MCF 10A (cell line): ENCODE results near the gene HOGA1. TPM values are rescaled to one million over a fixed set of nuclear protein-coding genes. Genes with fewer than 3 reads are reported as not detected.

Experiments used
- Bru-seq: library from RNA; stranded (reverse); fragments of 400-500 nt; gene quantifications from one replicate; lab custom pipeline; 2021; lab: Mats Ljungman, UMichigan
- BruChase-seq, 2 experiments: library from RNA; stranded (reverse); fragments of 400-500 nt; gene quantifications; one replicate each; lab custom pipeline; 2021; lab: Mats Ljungman, UMichigan
- BruUV-seq: library from RNA; stranded (reverse); fragments of 400-500 nt; replicated peaks from 2 replicates; lab custom pipeline; 2021; lab: Mats Ljungman, UMichigan
- CTCF ChIA-PET: fragments of 300-600 bp; sonication (Branson Sonifier 250); formaldehyde crosslinking; extraction: SDS; loops from one replicate; lab custom pipeline; 2021; ENCODE audit warnings: antibody characterized with exemption, inconsistent platforms; lab: Yijun Ruan, JAX
- POLR2A ChIA-PET: fragments of 300-600, 350-650 bp; sonication (Branson Sonifier 250); formaldehyde crosslinking; extraction: SDS; loops from one replicate; lab custom pipeline; 2020; ENCODE audit warnings: antibody characterized with exemption, inconsistent platforms; lab: Yijun Ruan, JAX
- DNase-seq: peaks from one replicate; pipeline ENCODE4 v3.0.0-alpha.2; 2018; ENCODE audit not compliant: unreplicated experiment
- H3K27ac Mint-ChIP-seq: one replicate; pipeline ENCODE4 v1.8.0; 2022; ENCODE audit warnings: mild to moderate bottlenecking, low read depth, mixed read lengths; ENCODE audit not compliant: unreplicated experiment
- H3K27me3 Mint-ChIP-seq: one replicate; pipeline ENCODE4 v1.8.0; 2022; ENCODE audit warnings: mixed read lengths; ENCODE audit not compliant: insufficient read depth, unreplicated experiment
- H3K36me3 Mint-ChIP-seq: one replicate; pipeline ENCODE4 v1.8.0; 2022; ENCODE audit warnings: mild to moderate bottlenecking, moderate library complexity, mixed read lengths; ENCODE audit not compliant: insufficient read depth, unreplicated experiment
- H3K4me1 Mint-ChIP-seq: one replicate; pipeline ENCODE4 v1.8.0; 2022; ENCODE audit warnings: mixed read lengths; ENCODE audit not compliant: insufficient read depth, unreplicated experiment
- H3K4me3 Mint-ChIP-seq: one replicate; pipeline ENCODE4 v1.8.0; 2022; ENCODE audit warnings: mild to moderate bottlenecking, moderate library complexity, mixed read lengths; ENCODE audit not compliant: unreplicated experiment
- H3K9me3 Mint-ChIP-seq: one replicate; pipeline ENCODE4 v1.8.0; 2022; ENCODE audit warnings: mixed read lengths; ENCODE audit not compliant: unreplicated experiment
- intact Hi-C: fragments of 100-400 bp; cut with micrococcal nuclease; formaldehyde crosslinking; loops from 2 replicates; pipeline ENCODE4 v1.14.1; 2022
- long read RNA-seq: library from polyadenylated mRNA; stranded (forward); transcript quantifications from one replicate; pipeline ENCODE4 v2.0.0, GENCODE V29; 2022
- total RNA-seq: library from RNA; stranded (reverse); gene quantifications from 2 replicates; pipeline ENCODE4 v1.2.3, GENCODE V29; 2022
- TF ChIP-seq, protein P1 (sequence below): fragments of 200-600 bp; IDR thresholded peaks from one replicate; pipeline ENCODE4 v1.8.0; 2022; ENCODE audit warnings: antibody characterized with exemption, mild to moderate bottlenecking; ENCODE audit not compliant: unreplicated experiment

Gene HOGA1
- total RNA-seq (0.88 and 1.7 TPM in 2 replicates), Bru-seq, nascent RNA (percentile 30 among the genes with signal in this experiment), BruChase-seq, experiment 1, labeled RNA remaining after a 6-hour chase (percentile 46 among the genes with signal in this experiment), BruChase-seq, experiment 2, labeled RNA remaining after a 2-hour chase (percentile 40 among the genes with signal in this experiment)
- long read RNA-seq, partial matches to known transcripts: 1 of 5 reads
- long read RNA-seq, other reads (novel, unspliced or antisense): 1 of 5 reads

DNA sequence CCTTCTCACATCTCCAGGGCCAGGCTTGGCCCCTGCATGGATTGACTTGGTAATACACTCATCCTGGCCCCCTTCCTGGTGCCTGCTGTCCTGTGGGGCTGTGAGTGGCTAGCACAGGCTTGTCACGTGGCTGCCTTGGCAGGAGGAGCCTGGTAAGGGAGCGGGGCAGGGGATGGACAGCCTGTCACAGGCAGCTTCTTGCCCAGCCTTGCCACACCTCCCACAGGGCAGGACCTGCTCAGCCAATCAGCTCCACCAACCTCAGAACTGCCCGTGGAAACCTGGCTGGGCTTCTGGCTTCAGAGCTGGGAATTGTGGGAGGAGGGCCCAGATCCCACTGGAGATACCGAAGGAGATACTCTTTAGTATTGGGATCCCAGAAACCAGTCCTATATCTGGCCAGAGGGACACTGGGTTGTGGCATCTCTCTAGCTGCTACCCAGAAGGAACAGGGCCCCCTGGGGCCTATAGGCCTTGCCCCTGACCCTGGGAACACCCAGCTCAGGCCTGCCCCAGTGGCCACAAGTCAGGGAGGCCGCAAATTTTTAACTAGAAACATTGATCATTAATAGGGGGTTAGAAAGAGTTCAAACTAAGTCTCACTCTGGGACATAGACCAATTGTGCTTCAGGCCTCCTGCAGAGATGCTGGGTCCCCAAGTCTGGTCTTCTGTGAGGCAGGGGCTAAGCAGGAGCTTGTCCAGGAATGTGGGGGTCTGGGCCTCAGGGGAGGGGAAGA is at the start of gene HOGA1:
TSS of gene HOGA1 (plus strand) at position 330 of the 738 bp plus-strand sequence. CDS start at position 645, 315 bp downstream.
- TF ChIP-seq, protein P1, sequence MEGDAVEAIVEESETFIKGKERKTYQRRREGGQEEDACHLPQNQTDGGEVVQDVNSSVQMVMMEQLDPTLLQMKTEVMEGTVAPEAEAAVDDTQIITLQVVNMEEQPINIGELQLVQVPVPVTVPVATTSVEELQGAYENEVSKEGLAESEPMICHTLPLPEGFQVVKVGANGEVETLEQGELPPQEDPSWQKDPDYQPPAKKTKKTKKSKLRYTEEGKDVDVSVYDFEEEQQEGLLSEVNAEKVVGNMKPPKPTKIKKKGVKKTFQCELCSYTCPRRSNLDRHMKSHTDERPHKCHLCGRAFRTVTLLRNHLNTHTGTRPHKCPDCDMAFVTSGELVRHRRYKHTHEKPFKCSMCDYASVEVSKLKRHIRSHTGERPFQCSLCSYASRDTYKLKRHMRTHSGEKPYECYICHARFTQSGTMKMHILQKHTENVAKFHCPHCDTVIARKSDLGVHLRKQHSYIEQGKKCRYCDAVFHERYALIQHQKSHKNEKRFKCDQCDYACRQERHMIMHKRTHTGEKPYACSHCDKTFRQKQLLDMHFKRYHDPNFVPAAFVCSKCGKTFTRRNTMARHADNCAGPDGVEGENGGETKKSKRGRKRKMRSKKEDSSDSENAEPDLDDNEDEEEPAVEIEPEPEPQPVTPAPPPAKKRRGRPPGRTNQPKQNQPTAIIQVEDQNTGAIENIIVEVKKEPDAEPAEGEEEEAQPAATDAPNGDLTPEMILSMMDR: no peak
- Mint-ChIP-seq H3K36me3 (peaks cover 7% of the 10 kb centered on the region), H3K27me3 (no peaks in the 10 kb centered on the region), H3K9me3 (no peaks in the 10 kb centered on the region), H3K27ac (peak within 1 kb of the TSS; percentile 78), H3K4me3 (peak within 1 kb of the TSS; percentile 35), H3K4me1 (peaks cover 22% of the 10 kb centered on the region)
- peak; percentile 85 for DNase-seq
- ChIA-PET POLR2A (interaction anchor here (0.6 to 3.2 kb wide), 15 partner anchors 8 to 89 kb away, joined by 3 to 19 read pairs (median 4); partner anchors contain the start of genes ANKRD2 and UBTD1), CTCF (interaction anchor here (0.6 to 5.2 kb wide), 13 partner anchors 8 to 139 kb away, joined by 3 to 23 read pairs (median 3); partner anchors contain the start of gene ANKRD2)
- intact Hi-C loops: no loop called here
- no TSS peak for BruUV-seq

DNA sequence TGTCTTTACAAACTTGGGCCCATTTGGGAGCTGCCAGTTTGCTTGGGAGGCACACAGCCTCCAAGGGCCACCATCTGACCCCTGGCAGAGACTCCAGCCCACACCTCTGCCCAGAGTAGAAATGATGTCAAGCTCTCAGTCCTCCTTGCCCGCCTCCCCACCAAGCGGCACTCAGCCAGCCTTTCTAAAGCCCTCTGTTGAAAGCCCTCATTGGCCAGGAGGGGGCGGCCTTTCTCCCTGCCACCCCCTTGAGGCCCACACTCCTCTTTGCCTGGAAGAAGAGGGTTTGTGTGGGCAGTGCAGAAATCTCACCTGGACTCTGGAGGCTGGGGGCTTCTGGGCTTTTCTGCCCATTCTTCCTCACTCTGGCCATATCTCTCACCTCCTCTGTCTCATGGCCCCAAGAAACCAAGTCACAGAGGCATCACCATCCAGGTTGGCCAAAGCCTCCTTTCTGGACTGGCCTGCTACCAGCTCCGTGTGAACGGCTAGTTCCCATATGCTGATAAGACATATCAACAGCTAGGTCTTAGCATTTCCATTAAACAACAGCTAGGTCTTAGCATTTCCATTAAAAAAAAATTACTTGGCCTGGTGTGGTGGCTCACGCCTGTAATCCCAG is 49.3 kb upstream of the HOGA1 start:
- Mint-ChIP-seq H3K27me3 (no peaks in the 10 kb centered on the region), H3K4me1 (peaks cover 10% of the 10 kb centered on the region), H3K9me3 (no peaks in the 10 kb centered on the region), H3K27ac (no peak overlapping the region), H3K4me3 (no peak overlapping the region), H3K36me3 (no peaks in the 10 kb centered on the region)
- ChIA-PET POLR2A (interaction anchor here (0.8 to 1.2 kb wide), 4 partner anchors 9 to 76 kb away, joined by 3 to 4 read pairs (median 4); no protein-coding TSS in a partner anchor), CTCF (interaction anchor here (0.6 to 3.3 kb wide), 20 partner anchors 10 to 276 kb away, joined by 3 to 19 read pairs (median 4); partner anchors contain the start of genes ANKRD2 and HOGA1)
- TF ChIP-seq, protein P1: peak; percentile 56
- peak; percentile 71 for DNase-seq
- intact Hi-C loops: loop anchor here (2.0 kb wide), 1 partner anchor 18 kb away; no protein-coding TSS in a partner anchor
- BruUV-seq: no TSS peak

DNA sequence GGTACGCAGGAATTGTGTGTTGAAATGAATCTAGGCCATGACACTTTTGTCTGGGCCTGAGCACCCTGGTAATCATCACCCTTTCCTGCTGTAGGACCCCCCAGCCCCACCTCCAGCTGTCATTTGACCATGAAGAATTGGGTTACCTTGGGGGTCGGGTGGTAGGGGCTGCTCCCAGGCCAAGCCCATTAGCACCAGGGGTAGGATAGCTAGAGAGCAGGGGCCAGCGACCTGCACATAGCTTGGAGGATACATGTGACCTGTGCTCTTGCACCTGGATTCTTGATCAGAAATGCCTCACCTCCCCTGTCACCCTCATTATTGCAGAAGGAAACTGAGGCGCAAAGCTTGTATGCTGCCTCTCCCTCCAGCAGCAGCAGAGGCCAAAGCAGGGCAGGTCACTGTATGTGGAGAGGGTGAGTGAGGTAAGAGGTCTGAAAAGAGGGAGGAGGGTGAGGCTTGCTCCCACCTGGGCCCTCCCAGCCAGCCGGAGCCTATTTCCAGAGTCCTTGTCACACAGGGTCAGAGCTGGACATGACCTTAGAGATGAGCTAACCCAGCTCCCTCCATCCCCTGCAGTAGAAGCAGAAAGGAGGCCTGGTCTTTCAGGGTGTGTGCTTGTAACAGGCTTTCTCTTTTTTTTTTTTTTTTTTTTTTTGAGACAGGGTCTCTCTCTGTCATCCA is 46.9 kb upstream of the HOGA1 start:
- no peak for DNase-seq
- CTCF ChIA-PET: interaction anchor here (0.6 to 1.2 kb wide), 7 partner anchors 15 to 1802 kb away, joined by 3 to 7 read pairs (median 4); no protein-coding TSS in a partner anchor
- Mint-ChIP-seq H3K4me3 (no peak overlapping the region), H3K27me3 (no peaks in the 10 kb centered on the region), H3K9me3 (no peaks in the 10 kb centered on the region), H3K4me1 (peaks cover 11% of the 10 kb centered on the region), H3K36me3 (no peaks in the 10 kb centered on the region), H3K27ac (no peak overlapping the region)
- no TSS peak for BruUV-seq
- TF ChIP-seq, protein P1: no peak
- intact Hi-C loops: no loop called here
- POLR2A ChIA-PET: interaction anchor here (0.6 kb wide), 1 partner anchor 35 kb away, joined by 3 read pairs; no protein-coding TSS in a partner anchor
